ENCODE measurements around the gene COMMD1. TPM values are rescaled to one million over a fixed set of nuclear protein-coding genes. Genes with fewer than 3 reads are reported as not detected.
"Not testable (repeated sequence)": the region's sequence is repeated elsewhere in the genome, so short reads cannot be mapped to it uniquely, and the experiment has no call there.

Gene COMMD1
- total RNA-seq, 2 donors from 2014 or later = 54.5 to 66.0 TPM

DNA sequence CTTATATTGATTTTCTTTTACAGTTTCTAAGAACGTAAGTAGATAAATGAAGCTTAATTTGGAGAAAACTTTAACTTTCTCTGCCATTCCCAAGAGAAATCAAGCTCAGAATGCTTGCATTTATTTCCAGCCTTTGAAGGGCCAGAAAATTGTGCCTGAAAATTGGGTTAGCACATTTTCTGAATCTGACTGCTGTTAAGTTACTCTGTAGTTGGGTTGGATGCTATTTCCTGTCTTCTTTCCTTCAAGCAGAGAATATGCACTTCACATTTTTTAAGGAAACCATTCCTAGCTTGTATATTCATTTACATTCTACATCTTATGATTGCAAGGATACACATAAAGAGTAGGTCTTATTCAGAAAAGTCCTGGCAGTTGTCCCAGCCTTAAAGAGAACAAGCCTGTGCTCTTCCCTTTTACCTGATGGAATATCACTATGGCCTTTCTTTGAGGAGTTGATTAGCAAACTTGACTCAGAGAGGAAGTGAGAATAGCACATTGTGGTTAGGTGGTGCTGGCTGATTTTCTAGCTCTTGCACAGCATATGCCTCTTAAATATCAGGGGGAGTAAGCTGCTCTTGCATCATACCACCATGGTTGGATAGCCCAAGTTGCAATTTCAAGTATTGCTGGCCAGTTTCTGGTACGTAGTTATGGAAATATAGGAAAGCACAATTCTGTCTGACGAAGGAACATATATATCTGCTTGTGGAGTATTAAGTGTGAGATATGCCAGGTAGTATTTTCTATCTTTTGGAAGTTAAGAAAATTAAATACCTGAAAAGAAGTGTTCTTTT, 133.7 kb downstream of the COMMD1 start:
- Histone ChIP-seq H3K4me3 (no peak overlapping the region), H3K27ac (no peak overlapping the region), H3K27me3 (no peaks in the 10 kb centered on the region), H3K9me3 (no peaks in the 10 kb centered on the region), H3K36me3 (no peaks in the 10 kb centered on the region), H3K4me1 (peaks cover 0 to 4% of the 10 kb centered on the region in 2 donors)
- DNase-seq (ENCODE audit: low spot score) = no peak
- TF ChIP-seq, protein P1, sequence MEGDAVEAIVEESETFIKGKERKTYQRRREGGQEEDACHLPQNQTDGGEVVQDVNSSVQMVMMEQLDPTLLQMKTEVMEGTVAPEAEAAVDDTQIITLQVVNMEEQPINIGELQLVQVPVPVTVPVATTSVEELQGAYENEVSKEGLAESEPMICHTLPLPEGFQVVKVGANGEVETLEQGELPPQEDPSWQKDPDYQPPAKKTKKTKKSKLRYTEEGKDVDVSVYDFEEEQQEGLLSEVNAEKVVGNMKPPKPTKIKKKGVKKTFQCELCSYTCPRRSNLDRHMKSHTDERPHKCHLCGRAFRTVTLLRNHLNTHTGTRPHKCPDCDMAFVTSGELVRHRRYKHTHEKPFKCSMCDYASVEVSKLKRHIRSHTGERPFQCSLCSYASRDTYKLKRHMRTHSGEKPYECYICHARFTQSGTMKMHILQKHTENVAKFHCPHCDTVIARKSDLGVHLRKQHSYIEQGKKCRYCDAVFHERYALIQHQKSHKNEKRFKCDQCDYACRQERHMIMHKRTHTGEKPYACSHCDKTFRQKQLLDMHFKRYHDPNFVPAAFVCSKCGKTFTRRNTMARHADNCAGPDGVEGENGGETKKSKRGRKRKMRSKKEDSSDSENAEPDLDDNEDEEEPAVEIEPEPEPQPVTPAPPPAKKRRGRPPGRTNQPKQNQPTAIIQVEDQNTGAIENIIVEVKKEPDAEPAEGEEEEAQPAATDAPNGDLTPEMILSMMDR (IDR thresholded peaks at IDR 0.05) = no peak

DNA sequence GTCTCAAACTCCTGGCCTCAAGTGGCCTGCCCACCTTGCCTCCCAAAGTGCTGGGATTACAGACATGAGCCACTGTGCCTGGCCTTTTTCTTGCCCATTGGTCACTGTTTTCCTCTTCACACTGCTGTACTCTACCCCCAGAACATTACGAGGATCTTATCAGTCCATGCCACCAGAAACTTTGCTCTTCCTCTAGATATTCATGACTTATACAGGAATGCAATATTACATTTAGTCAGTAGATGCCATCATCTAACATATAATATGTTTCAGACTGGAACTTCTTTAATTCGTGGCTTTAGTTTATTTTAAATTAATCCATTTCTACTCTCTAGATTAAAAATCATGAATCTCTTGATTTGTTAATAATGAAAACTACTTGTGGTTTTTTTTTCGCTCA, 135.5 kb downstream of the COMMD1 start:
- Histone ChIP-seq H3K4me3 (no peak overlapping the region), H3K9me3 (no peaks in the 10 kb centered on the region), H3K27ac (no peak overlapping the region), H3K4me1 (peaks cover 0 to 4% of the 10 kb centered on the region in 2 donors), H3K36me3 (no peaks in the 10 kb centered on the region), H3K27me3 (no peaks in the 10 kb centered on the region)
- DNase-seq (ENCODE audit: low spot score) = no peak
- TF ChIP-seq, protein P1 (IDR thresholded peaks at IDR 0.05) = no peak

DNA sequence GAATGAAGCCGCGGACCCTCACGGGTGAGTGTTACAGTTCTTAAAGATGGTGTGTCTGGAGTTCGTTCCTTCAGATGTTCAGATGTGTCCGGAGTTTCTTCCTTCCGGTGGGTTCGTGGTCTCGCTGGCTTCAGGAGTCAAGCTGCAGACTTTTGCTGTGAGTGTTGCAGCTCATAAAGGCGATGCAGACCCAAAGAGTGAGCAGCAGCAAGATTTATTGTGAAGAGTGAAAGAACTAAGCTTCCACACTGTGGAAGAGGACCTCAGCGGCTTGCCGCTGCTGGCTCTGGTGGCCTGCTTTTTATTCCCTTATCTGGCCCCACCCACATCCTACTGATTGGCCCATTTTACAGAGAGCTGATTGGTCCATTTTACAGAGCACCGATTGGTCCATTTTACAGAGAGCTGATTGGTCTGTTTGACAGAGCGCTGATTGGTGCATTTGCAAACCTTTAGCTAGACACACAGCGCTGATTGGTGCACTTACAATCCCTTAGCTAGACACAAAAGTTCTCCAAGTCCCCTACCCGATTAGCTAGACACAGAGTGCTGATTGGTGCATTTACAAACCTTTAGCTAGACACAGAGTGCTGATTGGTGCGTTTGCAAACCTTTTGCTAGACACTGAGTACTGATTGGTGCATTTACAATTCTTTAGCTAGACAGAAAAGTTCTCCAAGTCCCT, 136.4 kb downstream of the COMMD1 start:
- H3K4me1 ChIP-seq; H3K4me3 ChIP-seq; DNase-seq (ENCODE audit: low spot score); H3K27ac ChIP-seq; H3K9me3 ChIP-seq; H3K36me3 ChIP-seq; H3K27me3 ChIP-seq: not testable (repeated sequence)

DNA sequence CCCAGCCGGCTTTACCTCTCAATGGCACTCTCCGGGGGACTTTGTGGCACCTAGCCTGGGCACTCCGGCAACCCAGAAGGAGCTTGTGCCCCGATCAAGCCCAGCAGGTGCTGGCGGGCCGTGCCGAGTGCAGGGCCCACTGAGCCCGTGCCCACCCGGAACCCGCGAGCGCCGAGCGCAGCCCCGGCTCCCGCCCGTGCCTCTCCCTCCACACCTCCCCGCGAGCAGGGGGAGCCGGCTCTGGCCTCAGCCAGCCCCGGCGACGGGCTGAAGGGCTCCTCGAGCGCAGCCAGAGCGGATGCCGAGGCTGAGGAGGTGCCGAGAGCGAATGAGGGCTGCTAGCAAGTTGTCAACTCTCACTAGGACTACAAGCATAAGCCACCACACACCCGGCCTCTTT, 136.9 kb downstream of the COMMD1 start:
- Histone ChIP-seq H3K4me1 (peaks cover 0 to 4% of the 10 kb centered on the region in 2 donors), H3K9me3 (no peaks in the 10 kb centered on the region), H3K4me3 (no peak overlapping the region), H3K27me3 (no peaks in the 10 kb centered on the region), H3K27ac (no peak overlapping the region), H3K36me3 (no peaks in the 10 kb centered on the region)
- TF ChIP-seq, protein P1 (IDR thresholded peaks at IDR 0.05) = no peak
- DNase-seq (ENCODE audit: low spot score) = no peak

DNA sequence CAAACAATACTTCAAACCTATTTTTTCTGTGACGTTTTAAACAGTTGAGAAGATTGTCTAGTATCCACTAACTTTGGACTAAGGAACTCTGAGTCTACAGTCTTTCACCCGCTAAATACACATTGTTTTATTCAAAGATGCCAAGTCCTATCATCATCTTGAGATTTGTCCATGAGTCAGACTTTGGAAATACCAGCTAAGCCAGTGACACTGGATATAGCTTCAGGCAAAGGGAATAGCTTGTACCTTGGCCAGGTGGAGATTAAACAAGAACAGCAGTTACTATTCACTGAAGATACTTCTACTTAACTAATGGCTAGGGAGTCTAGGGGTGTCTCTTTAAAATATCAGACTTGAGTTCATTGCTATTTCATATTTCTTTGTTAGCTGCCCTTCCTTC, 137.5 kb downstream of the COMMD1 start:
- no peak overlapping the region for H3K27ac ChIP-seq
- DNase-seq (ENCODE audit: low spot score) = no peak
- H3K36me3 ChIP-seq = no peaks in the 10 kb centered on the region
- no peak overlapping the region for H3K4me3 ChIP-seq
- TF ChIP-seq, protein P1 (IDR thresholded peaks at IDR 0.05) = no peak
- H3K9me3 ChIP-seq = no peaks in the 10 kb centered on the region
- peaks cover 0 to 4% of the 10 kb centered on the region in 2 donors for H3K4me1 ChIP-seq
- no peaks in the 10 kb centered on the region for H3K27me3 ChIP-seq

DNA sequence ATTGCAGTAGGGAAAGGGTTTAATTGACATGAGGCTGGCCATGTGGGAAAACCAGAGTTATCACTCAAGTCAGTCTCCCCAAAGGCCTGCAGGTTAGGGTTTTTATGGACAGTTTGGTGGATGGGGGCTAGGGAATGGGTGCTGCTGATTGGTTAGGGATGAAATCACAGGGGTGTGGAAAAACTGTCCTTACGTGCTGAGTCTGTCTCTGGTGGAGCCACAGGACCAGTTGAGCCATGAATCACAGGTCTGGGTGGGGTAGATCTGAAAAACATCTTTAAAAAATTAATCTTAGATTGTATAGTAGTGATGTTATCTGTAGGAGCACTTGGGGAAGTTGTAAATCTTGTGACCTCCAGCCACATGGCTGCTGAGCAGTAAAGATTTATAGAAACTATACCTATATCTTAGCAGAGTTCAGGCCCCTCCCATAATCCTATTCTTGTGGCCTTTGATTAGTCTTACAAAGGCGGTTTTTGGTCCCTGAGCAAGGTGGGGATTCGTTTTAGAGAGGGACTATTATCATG, 139.6 kb downstream of the COMMD1 start:
- Histone ChIP-seq H3K27me3 (no peaks in the 10 kb centered on the region), H3K27ac (no peak overlapping the region), H3K4me3 (no peak overlapping the region), H3K4me1 (no peaks in the 10 kb centered on the region), H3K9me3 (no peaks in the 10 kb centered on the region), H3K36me3 (no peaks in the 10 kb centered on the region)
- DNase-seq (ENCODE audit: low spot score) = no peak
- TF ChIP-seq, protein P1 (IDR thresholded peaks at IDR 0.05) = no peak
